Measurements from ENCODE around the gene UNC5B. TPM values are rescaled to one million over a fixed set of nuclear protein-coding genes. Genes with fewer than 3 reads are reported as not detected.
"Not testable (repeated sequence)": the region's sequence is repeated elsewhere in the genome, so short reads cannot be mapped to it uniquely, and the experiment has no call there.

UNC5B gene
- total RNA-seq, 1 experiment from 2014 or later, result 49.6 TPM

- ChIA-PET CTCF (interaction anchor here (4.2 kb wide), 1 partner anchor 12 kb away, joined by 30 read pairs; no protein-coding TSS in a partner anchor), POLR2A (no interaction called here)
- TF ChIP-seq GTF2I (CRISPR knock-in tag; conservative IDR thresholded peaks at IDR 0.05) (peak; percentile 35; the same call in 1 of the 2 replicates), FOXJ3 (CRISPR knock-in tag; IDR thresholded peaks at IDR 0.05; ENCODE audit: borderline replicate concordance) (no peak)
- DNase-seq (ENCODE audit: low spot score), result no peak
- no peak overlapping the region; the same call in 1 of the 2 replicates for H3K27ac Mint-ChIP-seq
- no peaks in the 10 kb centered on the region for H3K36me3 Mint-ChIP-seq
- peaks cover 54% of the 10 kb centered on the region for H3K4me1 Mint-ChIP-seq
- no peak overlapping the region for H3K4me3 Mint-ChIP-seq
- no peaks in the 10 kb centered on the region for H3K27me3 Mint-ChIP-seq (ENCODE audit: low read depth)
- H3K9me3 Mint-ChIP-seq, result no peaks in the 10 kb centered on the region
- ATAC-seq, result no peak
Measured at GRCh38 chr10:71272056-71272771, 59.8 kb downstream of the UNC5B start.

GRCh38 chr10:71272974-71273373 lies 60.6 kb downstream of the UNC5B start:
- H3K27ac Mint-ChIP-seq; ATAC-seq; H3K36me3 Mint-ChIP-seq; H3K9me3 Mint-ChIP-seq; H3K4me3 Mint-ChIP-seq; DNase-seq (ENCODE audit: low spot score); POLR2A ChIA-PET; H3K27me3 Mint-ChIP-seq (ENCODE audit: low read depth): not testable (repeated sequence)
- peaks cover 57% of the 10 kb centered on the region for H3K4me1 Mint-ChIP-seq
- CTCF ChIA-PET, result interaction anchor here (1.9 kb wide), 1 partner anchor 64 kb away, joined by 5 read pairs; no protein-coding TSS in a partner anchor

GRCh38 chr10:71273506-71273905 lies 61.1 kb downstream of the UNC5B start:
- ChIA-PET POLR2A (no interaction called here), CTCF (interaction anchor here (0.9 to 1.9 kb wide), 3 partner anchors 10 to 65 kb away, joined by 3 to 5 read pairs (median 4); no protein-coding TSS in a partner anchor)
- ATAC-seq, result no peak
- H3K4me3 Mint-ChIP-seq, result no peak overlapping the region
- peaks cover 58% of the 10 kb centered on the region for H3K4me1 Mint-ChIP-seq
- DNase-seq (ENCODE audit: low spot score), result no peak
- H3K27ac Mint-ChIP-seq, result peak overlapping the region; percentile 36; the same call in 1 of the 2 replicates
- H3K27me3 Mint-ChIP-seq (ENCODE audit: low read depth), result no peaks in the 10 kb centered on the region
- no peaks in the 10 kb centered on the region for H3K36me3 Mint-ChIP-seq
- TF ChIP-seq MXD4 (CRISPR knock-in tag; IDR thresholded peaks at IDR 0.05; ENCODE audit: borderline replicate concordance), result no peak
- no peak for TF ChIP-seq ZNF423 (CRISPR knock-in tag; IDR thresholded peaks at IDR 0.05)
- no peak for TF ChIP-seq TEAD1 (CRISPR knock-in tag; IDR thresholded peaks at IDR 0.05)
- TF ChIP-seq ARID4B (CRISPR knock-in tag; IDR thresholded peaks at IDR 0.05; ENCODE audit: borderline replicate concordance), result no peak
- TF ChIP-seq ZBTB43 (CRISPR knock-in tag; IDR thresholded peaks at IDR 0.05), result no peak
- no peak for TF ChIP-seq ZNF121 (CRISPR knock-in tag; IDR thresholded peaks at IDR 0.05)
- no peak for TF ChIP-seq CREM (CRISPR knock-in tag; IDR thresholded peaks at IDR 0.05)
- TF ChIP-seq CREB1 (CRISPR knock-in tag; IDR thresholded peaks at IDR 0.05), result no peak
- no peak for TF ChIP-seq ZNF263 (CRISPR knock-in tag; IDR thresholded peaks at IDR 0.05; ENCODE audit: low read depth)
- TF ChIP-seq ELF4 (CRISPR knock-in tag; IDR thresholded peaks at IDR 0.05; ENCODE audit: low read depth), result no peak
- no peak for TF ChIP-seq AFF4 (CRISPR knock-in tag; IDR thresholded peaks at IDR 0.05; ENCODE audit: borderline replicate concordance)
- no peak for TF ChIP-seq ATF1 (CRISPR knock-in tag; IDR thresholded peaks at IDR 0.05)
- H3K9me3 Mint-ChIP-seq, result no peaks in the 10 kb centered on the region

All from WTC11 (cell line).